IMR-90 (cell line): ENCODE measurements around the gene ECM1. TPM values are rescaled to one million over a fixed set of nuclear protein-coding genes. Genes with fewer than 3 reads are reported as not detected.

Source experiments
- ATAC-seq: fragments of 200-7000 bp; cut with Tn5 transposase; 2 replicates; pipeline ENCODE4 v1.9.1; 2020; ENCODE audit warnings: low read depth, mild to moderate bottlenecking, moderate library complexity
- BruUV-seq: library from RNA; stranded (reverse); fragments of 400-500 nt; replicated peaks from 2 replicates; lab custom pipeline; 2021; lab: Mats Ljungman, UMichigan
- CTCF ChIA-PET: fragments of 300-600 bp; formaldehyde crosslinking; extraction: SDS; loops from one replicate; lab custom pipeline; 2021; ENCODE audit warnings: antibody characterized with exemption; lab: Yijun Ruan, JAX
- POLR2A ChIA-PET: fragments of 300-600 bp; sonication (Branson Sonifier 250); formaldehyde crosslinking; loops from one replicate; lab custom pipeline; 2022; ENCODE audit warnings: antibody characterized with exemption; ENCODE audit not compliant: unreplicated experiment; lab: Charles Lee
- DNase-seq: peaks from one replicate; pipeline ENCODE4 v3.0.0; 2013
- H2AFZ ChIP-seq: replicated peaks from 2 replicates; pipeline ENCODE3; 2013; ENCODE audit warnings: low read length, mild to moderate bottlenecking; ENCODE audit not compliant: poor library complexity
- H2AK5ac ChIP-seq: 2 replicates; pipeline ENCODE4 v1.6.1; 2013; ENCODE audit warnings: low read depth, low read length, inconsistent platforms
- H2AK9ac ChIP-seq: replicated peaks from 2 replicates; pipeline ENCODE3; 2013; ENCODE audit warnings: mild to moderate bottlenecking, low read depth, low read length, moderate library complexity; ENCODE audit not compliant: poor library complexity
- H2BK120ac ChIP-seq: 2 replicates; pipeline ENCODE4 v1.6.1; 2013; ENCODE audit warnings: low read depth, low read length, inconsistent platforms
- H2BK15ac ChIP-seq: 3 replicates; pipeline ENCODE4 v1.6.1; 2013; ENCODE audit warnings: low read depth, low read length, inconsistent platforms
- H2BK20ac ChIP-seq: 2 replicates; pipeline ENCODE4 v1.6.1; 2013; ENCODE audit warnings: low read depth, mild to moderate bottlenecking, inconsistent platforms, low read length, moderate library complexity
- H2BK5ac ChIP-seq: 2 replicates; pipeline ENCODE4 v1.6.1; 2013; ENCODE audit warnings: mild to moderate bottlenecking, low read depth, low read length, inconsistent platforms; ENCODE audit not compliant: poor library complexity, severe bottlenecking
- H3K14ac ChIP-seq: replicated peaks from 2 replicates; pipeline ENCODE4 v1.6.1; 2013; ENCODE audit warnings: low read depth, low read length, inconsistent platforms
- H3K18ac ChIP-seq: 2 replicates; pipeline ENCODE4 v1.6.1; 2013; ENCODE audit warnings: low read depth, low read length, control low read depth
- H3K23ac ChIP-seq: 2 replicates; pipeline ENCODE4 v1.6.1; 2013; ENCODE audit warnings: low read depth, low read length, inconsistent platforms
- H3K27ac ChIP-seq: 2 replicates; pipeline ENCODE4 v1.5.1; 2013; ENCODE audit warnings: mild to moderate bottlenecking, control low read depth, low read length; ENCODE audit not compliant: insufficient read depth
- H3K27me3 ChIP-seq: 2 replicates; pipeline ENCODE4 v1.6.1; 2013; ENCODE audit warnings: low read length; ENCODE audit not compliant: control insufficient read depth, insufficient read depth
- H3K36me3 ChIP-seq: 2 replicates; pipeline ENCODE4 v1.6.1; 2013; ENCODE audit warnings: low read length, mixed read lengths; ENCODE audit not compliant: control insufficient read depth, insufficient read depth
- H3K4ac ChIP-seq: 2 replicates; pipeline ENCODE4 v1.6.1; 2013; ENCODE audit warnings: low read depth, low read length, inconsistent platforms
- H3K4me1 ChIP-seq: 2 replicates; pipeline ENCODE4 v1.6.1; 2013; ENCODE audit warnings: low read length, mixed read lengths; ENCODE audit not compliant: control insufficient read depth, insufficient read depth
- H3K4me2 ChIP-seq: 2 replicates; pipeline ENCODE4 v1.6.1; 2013; ENCODE audit warnings: low read depth, mild to moderate bottlenecking, control low read depth, low read length, moderate library complexity
- H3K4me3 ChIP-seq: 2 replicates; pipeline ENCODE4 v1.5.1; 2013; ENCODE audit warnings: low read depth, mild to moderate bottlenecking, control low read depth, low read length, moderate library complexity; ENCODE audit not compliant: insufficient read depth
- H3K56ac ChIP-seq: 2 replicates; pipeline ENCODE4 v1.6.1; 2013; ENCODE audit warnings: low read length, inconsistent platforms; ENCODE audit not compliant: insufficient read depth; ENCODE audit errors: extremely low read depth
- H3K79me1 ChIP-seq, 2 experiments: 2 replicates each; pipeline ENCODE4 v1.6.1; 2013; ENCODE audit warnings: low read length in 2 of 2, inconsistent platforms in 1 of 2, low read depth in 1 of 2
- H3K9ac ChIP-seq: 2 replicates; pipeline ENCODE4 v1.6.1; 2013; ENCODE audit warnings: low read depth, low read length, control low read depth
- H3K9me1 ChIP-seq: 2 replicates; pipeline ENCODE4 v1.6.1; 2013; ENCODE audit warnings: low read length, inconsistent platforms; ENCODE audit not compliant: insufficient read depth
- H3K9me3 ChIP-seq: 2 replicates; pipeline ENCODE4 v1.6.1; 2013; ENCODE audit warnings: low read length; ENCODE audit not compliant: control insufficient read depth, insufficient read depth
- H4K20me1 ChIP-seq: 2 replicates; pipeline ENCODE4 v1.6.1; 2013; ENCODE audit warnings: low read length, inconsistent platforms; ENCODE audit not compliant: insufficient read depth
- H4K5ac ChIP-seq: 2 replicates; pipeline ENCODE4 v1.6.1; 2013; ENCODE audit warnings: mild to moderate bottlenecking, low read depth, low read length, control low read depth
- H4K8ac ChIP-seq, 2 experiments: 2 replicates each; pipeline ENCODE4 v1.6.1; 2013; ENCODE audit warnings: low read depth in 2 of 2, low read length in 2 of 2, control low read depth in 1 of 2, inconsistent platforms in 1 of 2
- H4K91ac ChIP-seq: 2 replicates; pipeline ENCODE4 v1.6.1; 2013; ENCODE audit warnings: low read depth, low read length, inconsistent platforms; ENCODE audit not compliant: insufficient read depth
- MAZ ChIP-seq: IDR thresholded peaks from 2 replicates; pipeline ENCODE4 v1.6.1; 2012; ENCODE audit warnings: low read depth, mild to moderate bottlenecking, low read length, improper control_type of control experiment, moderate library complexity, borderline replicate concordance
- POLR2A ChIP-seq: IDR thresholded peaks from 2 replicates; pipeline ENCODE4 v1.6.1; 2012; ENCODE audit warnings: mild to moderate bottlenecking, low read depth, low read length
- SMC3 ChIP-seq: fragments of 150-350 bp; IDR thresholded peaks from 2 replicates; pipeline ENCODE4 v1.6.1; 2016; ENCODE audit warnings: low read depth, mild to moderate bottlenecking, antibody characterized with exemption, low read length, moderate library complexity
- WGBS, 2 experiments: methylation state at CpG; one replicate each; pipeline versions ENCODE4 v1.1.5 to v1.1.7; 2013; ENCODE audit warnings: missing lambda C conversion rate in 2 of 2; ENCODE audit not compliant: insufficient read length in 1 of 2; ENCODE audit errors: extremely low coverage in 2 of 2; 5-methylcytosine and 5-hydroxymethylcytosine counted together
- dilution Hi-C: fragments of 300-500 bp; cut with HindIII; formaldehyde crosslinking; loops from one replicate; pipeline ENCODE4 v1.14.3; 2018; ENCODE audit warnings: low sequenced_read_pairs; ENCODE audit not compliant: unreplicated experiment
- in situ Hi-C: fragments of 300-500 bp; cut with MboI; formaldehyde crosslinking; loops from 3 replicates; pipeline ENCODE4 v1.14.3; 2019; ENCODE audit warnings: low sequenced_read_pairs, inconsistent platforms, mixed read lengths
- intact Hi-C: fragments of 100-400 bp; cut with micrococcal nuclease; formaldehyde crosslinking; loops from 2 replicates; pipeline ENCODE4 v1.10.0; 2022
- polyA plus RNA-seq, 3 experiments: library from polyadenylated mRNA; depleted of rRNA; stranded (reverse); fragments of >200 nt; gene quantifications; 2 replicates each; pipeline ENCODE4 v1.2.3, GENCODE V29; 2012; ENCODE audit warnings: low replicate concordance in 1 of 3
- total RNA-seq: library from RNA; depleted of rRNA; stranded (reverse); fragments of >200 nt; gene quantifications from 2 replicates; pipeline ENCODE4 v1.2.3, GENCODE V29; 2012

The ECM1 gene
- total and polyA plus RNA-seq, 2 of the 4 experiments (the other 2 are of a cell fraction): 20.1 to 230 TPM

DNA sequence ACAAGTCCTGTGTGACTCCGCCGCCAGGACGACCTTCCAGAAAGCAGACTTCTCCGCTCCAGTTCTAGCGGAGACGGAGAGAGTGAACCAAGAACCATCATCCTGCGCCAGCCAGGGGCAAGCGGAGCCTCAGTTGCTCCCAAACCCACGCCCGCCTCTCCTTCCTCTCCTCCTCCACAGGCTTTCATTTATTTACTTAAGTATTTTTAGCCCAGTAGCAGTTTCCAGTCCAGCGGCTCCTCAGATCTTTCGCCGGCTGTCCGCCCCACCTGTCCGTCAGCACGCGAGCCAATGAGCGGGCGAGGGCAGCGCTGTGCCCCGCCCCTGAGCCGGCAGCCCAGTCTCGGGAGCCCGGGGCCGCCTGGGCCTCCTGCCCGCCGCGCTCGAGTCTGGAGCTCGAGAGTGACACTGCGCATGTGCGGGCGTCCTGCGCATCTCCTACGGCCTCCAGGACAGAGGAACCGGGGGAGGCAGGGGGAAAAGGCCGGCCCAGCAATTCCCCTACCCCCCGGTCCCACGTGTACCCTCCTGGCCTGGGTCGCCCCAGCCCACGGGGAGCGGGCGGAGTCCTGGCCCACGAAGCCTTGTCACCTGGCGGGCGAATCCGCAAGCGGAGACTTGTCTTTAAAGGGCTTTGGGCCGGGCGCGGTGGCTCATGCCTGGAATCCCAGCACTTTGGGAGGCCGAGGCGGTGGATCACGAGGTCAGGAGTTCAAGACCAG lies 7.6 kb downstream of the ECM1 start, which contains the start of gene FALEC:
Gene FALEC, plus strand, starts transcription at position 425 of the 722 bp plus-strand sequence.
- 4% methylated on average over 16 of the region's 54 CpGs; no CpG with 5 or more reads in 1 of the 2 experiments for WGBS, 2 experiments
- TF ChIP-seq POLR2A (0 out of 2 replicates have a peak, but pooled peaks have one; percentile 7), SMC3 (no peak), MAZ (peak; percentile 39)
- in situ Hi-C loops: no loop called here

More for the DNA sequence above, 7.6 kb downstream of the ECM1 start, which contains the start of gene FALEC:
- POLR2A ChIA-PET: interaction anchor here (1.7 kb wide), 1 partner anchor 259 kb away, joined by 5 read pairs; no protein-coding TSS in a partner anchor
- H2AFZ ChIP-seq: peak within 1 kb of the TSS; percentile 98
- peak; percentile 93 for DNase-seq
- H2AK5ac ChIP-seq: peak within 1 kb of the TSS; percentile 40
- BruUV-seq: no TSS peak
- peak within 1 kb of the TSS; percentile 23; the same call in 1 of the 3 replicates for H2BK15ac ChIP-seq
- peak within 1 kb of the TSS; percentile 6 for H4K5ac ChIP-seq
- peak within 1 kb of the TSS; percentile 67 to 92 for H4K8ac ChIP-seq
- peaks cover 23% of the 10 kb centered on the region for H3K36me3 ChIP-seq
- dilution Hi-C loops: no loop called here
- intact Hi-C loops: loop anchor here (5.0 kb wide), 1 partner anchor 193 kb away; the partner anchor contains the start of gene PRPF3
- peak within 1 kb of the TSS; percentile 98 for H3K23ac ChIP-seq
- peak within 1 kb of the TSS; percentile 95 for H3K14ac ChIP-seq
- H4K91ac ChIP-seq: peak within 1 kb of the TSS; percentile 82
- no peaks in the 10 kb centered on the region for H3K27me3 ChIP-seq
- CTCF ChIA-PET: interaction anchor here (0.6 to 3.0 kb wide), 4 partner anchors 13 to 353 kb away, joined by 3 to 13 read pairs (median 8); no protein-coding TSS in a partner anchor
- peak within 1 kb of the TSS; percentile 86 for H3K4me2 ChIP-seq
- H3K18ac ChIP-seq: peak within 1 kb of the TSS; percentile 8; the same call in 1 of the 2 replicates
- peak within 1 kb of the TSS; percentile 72 for H3K27ac ChIP-seq
- H3K79me1 ChIP-seq: peaks cover 5 to 41% of the 10 kb centered on the region in 2 experiments; a peak in 3 of 4 replicates
- H3K4me3 ChIP-seq: peak within 1 kb of the TSS; percentile 48
- H3K9ac ChIP-seq: peak within 1 kb of the TSS; percentile 45
- peak within 1 kb of the TSS; percentile 89 for H3K4ac ChIP-seq
- H3K9me1 ChIP-seq: peaks cover 17% of the 10 kb centered on the region
- no peaks in the 10 kb centered on the region for H3K9me3 ChIP-seq
- peak within 1 kb of the TSS; percentile 83 for H2AK9ac ChIP-seq
- H2BK5ac ChIP-seq: peak within 1 kb of the TSS; percentile 72
- peak within 1 kb of the TSS; percentile 67 for H3K56ac ChIP-seq
- H2BK120ac ChIP-seq: peak within 1 kb of the TSS; percentile 83
- H3K4me1 ChIP-seq: peaks cover 6% of the 10 kb centered on the region
- peak within 1 kb of the TSS; percentile 61 for H2BK20ac ChIP-seq
- peak; percentile 99 for ATAC-seq
- H4K20me1 ChIP-seq: no peaks in the 10 kb centered on the region
